ENCODE results near the gene DIPK1A. TPM values are rescaled to one million over a fixed set of nuclear protein-coding genes. Genes with fewer than 3 reads are reported as not detected.
A peak's percentile ranks its signal among the peaks of the same experiment; 100 is the strongest.
"Not testable (repeated sequence)": the region's sequence is repeated elsewhere in the genome, so short reads cannot be mapped to it uniquely, and the experiment has no call there.

DIPK1A gene
- total and polyA plus RNA-seq, 11 donors, result 2.8 to 11.6 (median 6.2) TPM

- H3K36me3 ChIP-seq, result no peaks in the 10 kb centered on the region
- no peaks in the 10 kb centered on the region for H3K27me3 ChIP-seq
- TF ChIP-seq, protein P1, sequence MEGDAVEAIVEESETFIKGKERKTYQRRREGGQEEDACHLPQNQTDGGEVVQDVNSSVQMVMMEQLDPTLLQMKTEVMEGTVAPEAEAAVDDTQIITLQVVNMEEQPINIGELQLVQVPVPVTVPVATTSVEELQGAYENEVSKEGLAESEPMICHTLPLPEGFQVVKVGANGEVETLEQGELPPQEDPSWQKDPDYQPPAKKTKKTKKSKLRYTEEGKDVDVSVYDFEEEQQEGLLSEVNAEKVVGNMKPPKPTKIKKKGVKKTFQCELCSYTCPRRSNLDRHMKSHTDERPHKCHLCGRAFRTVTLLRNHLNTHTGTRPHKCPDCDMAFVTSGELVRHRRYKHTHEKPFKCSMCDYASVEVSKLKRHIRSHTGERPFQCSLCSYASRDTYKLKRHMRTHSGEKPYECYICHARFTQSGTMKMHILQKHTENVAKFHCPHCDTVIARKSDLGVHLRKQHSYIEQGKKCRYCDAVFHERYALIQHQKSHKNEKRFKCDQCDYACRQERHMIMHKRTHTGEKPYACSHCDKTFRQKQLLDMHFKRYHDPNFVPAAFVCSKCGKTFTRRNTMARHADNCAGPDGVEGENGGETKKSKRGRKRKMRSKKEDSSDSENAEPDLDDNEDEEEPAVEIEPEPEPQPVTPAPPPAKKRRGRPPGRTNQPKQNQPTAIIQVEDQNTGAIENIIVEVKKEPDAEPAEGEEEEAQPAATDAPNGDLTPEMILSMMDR (IDR thresholded peaks at IDR 0.05), result no peak
- no peak for TF ChIP-seq POLR2A (IDR thresholded peaks at IDR 0.05)
- intact Hi-C loops (cut with DNase I), result no loop called here
- DNase-seq (no peak), ATAC-seq (peak in 1 of 4 donors; percentile 38)
- 64 to 70% (median 67%) methylated on average over 6 of the region's 6 CpGs for WGBS, 4 donors
- no peak overlapping the region for H3K27ac ChIP-seq
- peaks cover 0 to 41% (median 10%) of the 10 kb centered on the region in 12 donors for H3K4me1 ChIP-seq
- no peak overlapping the region for H3K4me3 ChIP-seq
- no peaks in the 10 kb centered on the region for H3K9me3 ChIP-seq
Observed at GRCh38 chr1:92973203-92973897, 12.1 kb upstream of the DIPK1A start.

GRCh38 chr1:92972409-92973129 is 11.3 kb upstream of the DIPK1A start:
- H3K9me3 ChIP-seq, result no peaks in the 10 kb centered on the region
- no peak overlapping the region for H3K27ac ChIP-seq
- 51 to 77% (median 58%) methylated on average over 1 of the region's 1 CpG for WGBS, 4 donors

DNA sequence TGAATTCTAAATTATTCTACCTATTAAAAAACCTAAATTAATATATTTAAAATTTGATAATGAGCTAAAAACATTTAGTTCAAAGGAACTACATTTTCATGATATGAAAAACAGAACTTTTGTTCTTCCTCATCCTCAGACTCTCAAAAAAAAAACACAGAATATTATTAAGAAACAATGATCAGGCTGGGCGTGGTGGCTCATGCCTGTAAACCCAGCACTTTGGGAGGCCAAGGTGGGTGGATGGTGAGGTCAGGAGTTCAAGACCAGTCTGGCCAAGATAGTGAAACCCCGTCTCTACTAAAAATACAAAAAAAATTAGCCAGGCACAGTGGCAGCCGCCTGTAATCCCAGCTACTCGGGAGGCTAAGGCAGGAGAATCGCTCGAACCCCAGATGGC is 10.7 kb upstream of the DIPK1A start:
- H3K4me3 ChIP-seq; H3K27me3 ChIP-seq; intact Hi-C loops (cut with DNase I); H3K36me3 ChIP-seq; ATAC-seq; H3K9me3 ChIP-seq; H3K27ac ChIP-seq; DNase-seq: not testable (repeated sequence)
- WGBS, 4 donors, result 64 to 74% (median 69%) methylated on average over 6 of the region's 6 CpGs
- peaks cover 0 to 41% (median 10%) of the 10 kb centered on the region in 12 donors for H3K4me1 ChIP-seq

More at GRCh38 chr1:92972409-92973129, 11.3 kb upstream of the DIPK1A start:
- TF ChIP-seq, protein P1 (IDR thresholded peaks at IDR 0.05), result no peak
- TF ChIP-seq POLR2A (IDR thresholded peaks at IDR 0.05), result no peak
- no peak for ATAC-seq
- H3K36me3 ChIP-seq, result no peaks in the 10 kb centered on the region
- DNase-seq, result no peak
- no peak overlapping the region for H3K4me3 ChIP-seq
- H3K4me1 ChIP-seq, result peaks cover 0 to 43% (median 10%) of the 10 kb centered on the region in 12 donors
- intact Hi-C loops (cut with DNase I), result no loop called here
- no peaks in the 10 kb centered on the region for H3K27me3 ChIP-seq

DNA sequence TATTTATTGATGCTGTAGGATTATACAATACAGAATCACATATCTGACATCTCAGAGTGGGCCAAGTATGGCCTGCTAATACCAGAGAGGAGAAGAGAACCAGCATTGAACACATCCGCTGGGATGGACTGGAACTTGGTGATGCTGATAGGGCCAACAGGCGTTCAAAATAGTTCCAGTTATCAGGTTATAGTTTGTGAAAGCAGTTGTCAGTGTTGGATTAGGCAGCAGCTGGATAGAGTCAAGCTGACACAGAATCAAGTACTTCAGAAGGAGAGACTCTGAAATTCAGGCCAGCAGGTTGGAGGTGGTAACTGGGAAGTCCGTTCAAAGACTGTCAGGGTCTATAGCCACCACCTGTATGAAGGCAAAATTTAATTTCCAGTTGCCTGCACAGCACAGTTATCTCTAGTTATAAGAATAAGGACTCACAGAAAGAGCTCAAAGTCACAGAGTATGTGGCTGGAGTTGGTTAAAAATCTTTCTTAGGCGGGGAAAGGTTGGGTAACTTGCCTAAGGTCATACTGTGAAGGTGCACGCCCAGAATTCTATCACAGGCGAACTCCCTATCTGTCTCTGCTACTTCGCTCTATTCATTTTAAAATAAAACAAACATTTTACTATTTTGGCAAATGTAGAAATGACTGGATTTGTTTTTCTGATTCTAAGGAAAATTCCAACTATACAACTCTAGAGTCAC is 9.9 kb upstream of the DIPK1A start:
- H3K27ac ChIP-seq, result peak overlapping the region in 6 of 12 donors; percentile 2 to 49 (median 28)

More for the DNA sequence above, 9.9 kb upstream of the DIPK1A start:
- Histone ChIP-seq H3K4me3 (no peak overlapping the region), H3K36me3 (no peaks in the 10 kb centered on the region), H3K4me1 (peaks cover 0 to 40% (median 10%) of the 10 kb centered on the region in 12 donors), H3K9me3 (no peaks in the 10 kb centered on the region), H3K27me3 (no peaks in the 10 kb centered on the region)
- intact Hi-C loops (cut with DNase I), result no loop called here
- 55 to 63% (median 59%) methylated on average over 7 of the region's 7 CpGs for WGBS, 4 donors
- DNase-seq, result no peak
- no peak for TF ChIP-seq POLR2A (IDR thresholded peaks at IDR 0.05)
- TF ChIP-seq, protein P1 (IDR thresholded peaks at IDR 0.05), result no peak
- ATAC-seq, result peak in 3 of 4 donors; percentile 72 to 89 (median 82)
